ENCODE results near the gene FAM53B.

The FAM53B gene

DNA sequence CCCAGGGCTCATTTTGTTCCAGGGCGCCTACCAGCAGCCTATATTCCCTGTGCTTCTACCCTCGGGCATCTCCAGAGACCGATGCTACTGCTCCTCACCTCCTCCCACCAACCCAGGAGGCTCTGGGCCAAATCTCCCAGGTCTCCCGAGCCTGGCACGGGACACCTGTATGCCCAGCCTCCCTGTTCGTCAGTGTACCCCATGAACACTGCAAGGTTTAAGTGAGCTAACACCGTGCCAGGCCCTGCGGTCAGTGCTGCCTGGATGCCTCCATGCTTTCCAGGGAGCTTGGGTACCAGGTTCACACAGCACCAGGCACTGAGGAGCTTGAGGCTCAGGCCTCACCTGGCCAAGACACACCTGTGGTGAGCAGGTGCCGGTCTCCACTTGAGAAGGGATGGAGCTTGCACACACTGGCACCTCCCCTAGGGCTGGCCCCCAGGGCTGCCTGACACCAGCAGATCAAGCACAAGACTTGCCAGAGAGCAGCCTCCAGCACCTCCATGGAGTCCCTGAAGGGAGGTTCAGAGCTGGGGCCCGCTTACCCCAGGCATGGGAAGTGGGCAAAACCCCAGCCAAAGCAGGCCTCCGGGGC is 80.3 kb downstream of the FAM53B start:
- H3K4me3 ChIP-seq (replicated peaks in 1 of 2; ENCODE audit: low read depth in 2 of 2, low read length in 2 of 2), result no peak overlapping the region
- DNase-seq (ENCODE audit: low read depth in 2 of 2), result no peak
- TF ChIP-seq, protein P1, sequence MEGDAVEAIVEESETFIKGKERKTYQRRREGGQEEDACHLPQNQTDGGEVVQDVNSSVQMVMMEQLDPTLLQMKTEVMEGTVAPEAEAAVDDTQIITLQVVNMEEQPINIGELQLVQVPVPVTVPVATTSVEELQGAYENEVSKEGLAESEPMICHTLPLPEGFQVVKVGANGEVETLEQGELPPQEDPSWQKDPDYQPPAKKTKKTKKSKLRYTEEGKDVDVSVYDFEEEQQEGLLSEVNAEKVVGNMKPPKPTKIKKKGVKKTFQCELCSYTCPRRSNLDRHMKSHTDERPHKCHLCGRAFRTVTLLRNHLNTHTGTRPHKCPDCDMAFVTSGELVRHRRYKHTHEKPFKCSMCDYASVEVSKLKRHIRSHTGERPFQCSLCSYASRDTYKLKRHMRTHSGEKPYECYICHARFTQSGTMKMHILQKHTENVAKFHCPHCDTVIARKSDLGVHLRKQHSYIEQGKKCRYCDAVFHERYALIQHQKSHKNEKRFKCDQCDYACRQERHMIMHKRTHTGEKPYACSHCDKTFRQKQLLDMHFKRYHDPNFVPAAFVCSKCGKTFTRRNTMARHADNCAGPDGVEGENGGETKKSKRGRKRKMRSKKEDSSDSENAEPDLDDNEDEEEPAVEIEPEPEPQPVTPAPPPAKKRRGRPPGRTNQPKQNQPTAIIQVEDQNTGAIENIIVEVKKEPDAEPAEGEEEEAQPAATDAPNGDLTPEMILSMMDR (IDR thresholded peaks at IDR 0.05; ENCODE audit: low read depth, low read length), result no peak

DNA sequence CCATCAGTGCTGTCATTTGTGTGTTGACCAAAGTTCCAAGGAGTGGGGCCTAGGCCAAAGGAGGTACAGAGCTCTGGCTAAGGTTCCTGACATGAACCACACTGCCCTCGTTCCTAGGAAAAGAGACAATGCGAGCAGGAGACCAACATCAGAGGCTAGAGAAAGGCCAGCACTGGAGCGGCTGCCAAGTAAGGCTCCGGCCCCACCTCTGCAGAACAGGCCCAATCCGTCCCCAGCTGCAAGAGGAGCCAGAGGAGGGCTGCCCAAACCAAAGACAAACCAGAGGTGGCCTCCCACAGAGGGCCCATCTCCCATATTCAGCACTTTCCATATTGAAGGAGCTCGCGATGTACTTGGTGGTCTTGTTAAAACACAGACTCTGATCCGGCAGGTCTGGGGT is 81.0 kb downstream of the FAM53B start:
- no peak overlapping the region for H3K4me3 ChIP-seq (replicated peaks in 1 of 2; ENCODE audit: low read depth in 2 of 2, low read length in 2 of 2)
- TF ChIP-seq, protein P1 (IDR thresholded peaks at IDR 0.05; ENCODE audit: low read depth, low read length), result no peak
- DNase-seq (ENCODE audit: low read depth in 2 of 2), result no peak

DNA sequence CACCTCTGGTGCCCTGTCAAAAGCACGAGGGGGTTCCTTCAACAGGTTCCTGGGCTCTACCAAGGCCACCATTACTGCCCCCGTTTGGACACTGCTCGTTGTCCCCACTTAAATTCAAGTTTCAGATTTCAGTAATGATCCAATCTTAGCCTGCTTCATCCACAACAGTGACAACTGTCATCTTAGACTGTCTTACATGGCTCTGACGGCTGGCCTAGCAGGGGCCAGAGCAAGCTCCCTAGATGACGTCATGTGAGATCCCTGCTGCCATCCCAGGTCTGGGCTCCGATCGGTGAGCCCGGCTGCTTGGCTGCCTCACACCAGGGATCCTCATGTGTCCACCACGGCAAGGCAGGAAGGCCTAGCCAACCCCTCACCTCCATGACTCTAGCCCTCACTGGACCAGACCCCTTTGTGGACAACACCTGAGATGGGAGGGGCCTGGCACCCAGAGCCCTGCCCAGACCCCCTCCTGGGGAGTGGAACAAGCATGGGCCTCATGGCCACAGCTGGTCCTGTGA is 82.5 kb downstream of the FAM53B start:
- DNase-seq (ENCODE audit: low read depth in 2 of 2), result no peak
- TF ChIP-seq, protein P1 (IDR thresholded peaks at IDR 0.05; ENCODE audit: low read depth, low read length), result no peak

DNA sequence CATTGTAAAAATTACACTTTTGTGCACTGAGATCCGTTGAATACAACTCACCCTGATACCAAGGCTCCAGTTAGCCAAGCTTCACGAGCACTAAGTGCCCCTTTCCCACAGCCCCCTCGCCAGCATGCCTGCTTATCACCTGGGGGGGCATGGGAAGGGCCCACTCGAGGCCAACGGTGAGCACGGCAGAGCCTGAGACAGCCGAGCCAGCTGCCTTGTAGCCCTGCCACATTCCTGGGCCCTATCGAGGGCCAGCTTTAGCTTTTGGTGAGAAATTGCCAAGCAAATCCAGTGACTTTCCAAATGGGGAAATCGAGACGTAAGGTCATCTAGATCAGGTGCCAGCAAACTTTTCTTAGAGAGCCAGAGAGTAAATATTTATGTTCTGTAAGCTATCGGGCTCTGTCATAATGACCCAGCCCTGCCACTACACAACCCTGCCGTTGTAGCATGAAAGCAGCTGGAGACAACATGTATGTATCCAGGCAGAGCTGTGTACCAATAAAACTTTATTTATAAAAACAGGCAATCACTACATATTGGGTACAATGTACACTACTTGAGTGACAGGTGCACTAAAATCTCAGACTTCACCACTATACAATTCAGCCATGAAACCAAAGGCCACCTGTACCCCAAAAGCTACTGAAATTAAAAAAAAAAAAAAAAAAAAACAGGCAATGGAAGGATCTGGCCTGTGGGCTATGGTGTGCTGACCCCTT is 83.6 kb downstream of the FAM53B start:
- DNase-seq (ENCODE audit: low read depth in 2 of 2), result no peak
- no peak overlapping the region for H3K4me3 ChIP-seq (replicated peaks in 1 of 2; ENCODE audit: low read depth in 2 of 2, low read length in 2 of 2)
- TF ChIP-seq, protein P1 (IDR thresholded peaks at IDR 0.05; ENCODE audit: low read depth, low read length), result no peak

More for the DNA sequence above, 82.5 kb downstream of the FAM53B start:
- H3K4me3 ChIP-seq (replicated peaks in 1 of 2; ENCODE audit: low read depth in 2 of 2, low read length in 2 of 2), result no peak overlapping the region

DNA sequence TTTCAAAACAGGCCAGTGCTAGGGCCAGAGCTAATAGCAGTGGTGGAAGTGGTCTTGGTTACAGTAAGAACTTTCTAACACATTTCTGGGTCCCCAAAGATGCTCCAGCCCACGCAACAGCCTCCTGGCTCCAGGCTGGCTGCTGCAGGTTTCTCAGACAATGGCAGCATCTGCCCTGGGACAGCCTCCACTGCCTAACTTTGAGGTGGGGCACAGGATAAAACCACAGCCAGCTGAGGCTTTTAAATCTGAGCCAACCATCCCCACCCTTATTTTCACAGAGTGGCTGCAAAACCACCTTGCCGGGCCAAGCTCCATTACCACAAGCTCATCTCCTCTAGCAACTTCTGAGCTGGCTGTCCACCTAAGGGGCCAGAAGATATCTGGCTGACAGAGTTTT is 84.8 kb downstream of the FAM53B start:
- DNase-seq (ENCODE audit: low read depth in 2 of 2), result no peak
- no peak overlapping the region for H3K4me3 ChIP-seq (replicated peaks in 1 of 2; ENCODE audit: low read depth in 2 of 2, low read length in 2 of 2)
- TF ChIP-seq, protein P1 (IDR thresholded peaks at IDR 0.05; ENCODE audit: low read depth, low read length), result no peak

DNA sequence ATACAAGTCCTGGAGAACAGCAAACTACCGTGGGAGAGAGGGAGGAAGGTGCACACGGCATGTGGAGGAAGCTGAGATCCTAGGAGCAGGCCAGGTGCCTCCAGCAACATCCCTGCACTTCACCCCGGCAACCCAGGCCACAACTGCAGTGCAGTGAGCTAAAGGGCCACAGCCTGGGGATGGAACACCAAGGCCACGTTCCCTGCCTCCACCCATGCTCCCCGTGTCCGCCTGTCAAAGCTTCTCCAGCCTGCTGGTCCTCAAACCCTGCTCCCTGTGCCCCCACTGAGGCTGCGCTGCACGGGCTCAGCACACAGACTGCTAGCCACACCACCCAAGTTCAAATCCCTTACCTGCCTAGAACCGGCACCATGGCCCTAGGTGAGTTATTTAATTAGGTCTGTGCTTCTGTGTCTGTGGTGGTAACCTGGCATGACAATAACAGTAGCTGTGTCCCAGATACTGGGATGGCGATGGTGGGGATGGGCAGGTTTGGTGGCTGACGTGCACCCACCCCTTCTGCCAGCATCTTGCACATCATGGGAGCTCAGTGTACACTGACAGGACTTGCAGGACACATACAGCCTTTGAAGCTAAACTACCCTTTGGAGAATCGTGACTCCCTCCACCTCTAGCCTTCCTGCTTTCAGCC is 85.5 kb downstream of the FAM53B start:
- H3K4me3 ChIP-seq (replicated peaks in 1 of 2; ENCODE audit: low read depth in 2 of 2, low read length in 2 of 2), result no peak overlapping the region
- TF ChIP-seq, protein P1 (IDR thresholded peaks at IDR 0.05; ENCODE audit: low read depth, low read length), result no peak
- DNase-seq (ENCODE audit: low read depth in 2 of 2), result no peak
